ENCODE results near the gene UBL4A. TPM values are rescaled to one million over a fixed set of nuclear protein-coding genes. Genes with fewer than 3 reads are reported as not detected.

UBL4A gene
- total and polyA plus RNA-seq, 2 donors (not counting 3 experiments of a cell fraction or from before 2014, with no cell fraction given): 25.3 to 31.4 TPM

DNA sequence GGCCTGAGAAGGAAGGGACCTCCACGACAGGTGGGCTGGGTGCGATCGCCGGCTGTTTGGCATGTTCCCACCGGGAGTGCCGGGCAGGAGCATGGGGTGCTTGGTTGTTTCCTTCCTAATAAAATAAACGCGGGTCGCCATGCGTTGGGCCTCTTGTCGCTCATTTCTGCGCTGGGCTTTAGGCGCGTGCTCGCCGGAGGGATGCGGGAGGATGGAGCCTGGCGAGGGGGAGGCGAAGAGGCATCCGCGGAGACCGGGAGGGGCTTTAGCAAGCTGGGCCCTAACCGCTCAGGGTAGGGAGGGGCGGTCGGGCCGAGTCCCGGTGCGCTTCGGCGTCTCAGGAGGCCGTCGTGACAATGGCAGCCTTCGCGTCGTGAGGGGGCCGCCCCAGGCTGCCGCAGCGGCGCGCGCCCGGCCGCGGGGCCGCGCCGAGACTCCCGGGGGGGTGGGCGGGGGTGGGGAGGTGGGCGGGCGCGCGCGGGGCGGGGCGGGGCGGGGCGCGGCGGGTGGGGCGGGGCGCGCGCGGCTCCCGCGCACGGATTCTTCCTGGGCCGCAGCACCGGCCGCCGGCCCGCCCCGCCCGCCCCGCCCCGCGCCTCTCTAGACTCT is 49.9 kb downstream of the UBL4A start:
- BruUV-seq (replicated peaks): no TSS peak
- no peak for DNase-seq (ENCODE audit: low read depth, low spot score)
- Histone ChIP-seq H3K4me2 (ENCODE audit: insufficient read depth, low read length) (peak overlapping the region; percentile 24), H3K9me1 (replicated peaks; ENCODE audit: control insufficient read depth, extremely low read depth, insufficient read depth, low read length) (no peaks in the 10 kb centered on the region), H2AFZ (ENCODE audit: low read depth, low read length) (peak overlapping the region; percentile 41), H3K36me3 (ENCODE audit: control insufficient read depth in 2 of 2, extremely low read depth in 1 of 2, insufficient read depth in 2 of 2, low read length in 2 of 2) (peaks cover 6 to 37% of the 10 kb centered on the region in 2 experiments), H3K9ac (replicated peaks; ENCODE audit: extremely low read depth, insufficient read depth, low read length) (peak overlapping the region; percentile 47), H3K4me3 (replicated peaks in 1 of 3; ENCODE audit: insufficient read depth in 1 of 3, low read depth in 1 of 3, low read length in 3 of 3) (peak overlapping the region in 1 of 3 experiments; percentile 94), H3K27me3 (ENCODE audit: control insufficient read depth in 2 of 2, insufficient read depth in 2 of 2, low read length in 2 of 2) (no peaks in the 10 kb centered on the region), H3K9me3 (replicated peaks; ENCODE audit: control insufficient read depth, insufficient read depth, low read length) (no peaks in the 10 kb centered on the region), H3K79me2 (ENCODE audit: control insufficient read depth, insufficient read depth, low read length) (peaks cover 46% of the 10 kb centered on the region), H4K20me1 (replicated peaks; ENCODE audit: control insufficient read depth, extremely low read depth, insufficient read depth, low read length) (no peaks in the 10 kb centered on the region), H3K27ac (ENCODE audit: insufficient read depth, low read depth, low read length) (peak overlapping the region; percentile 55), H3K4me1 (ENCODE audit: control insufficient read depth, extremely low read depth, insufficient read depth, low read length) (peaks cover 7% of the 10 kb centered on the region)
- dilution Hi-C loops (cut with MboI; ENCODE audit: extremely low pct_ligation_motif_present, low sequenced_read_pairs): no loop called here
- ChIA-PET CTCF (interaction anchor here (1.5 kb wide), 1 partner anchor 11 kb away, joined by 4 read pairs; no protein-coding TSS in a partner anchor), POLR2A (no interaction called here)
- intact Hi-C loops (cut with micrococcal nuclease): no loop called here
- TF ChIP-seq MYC (IDR thresholded peaks at IDR 0.05; ENCODE audit: low read depth, low read length) (no peak), EZH2 (IDR thresholded peaks at IDR 0.05; ENCODE audit: borderline replicate concordance, low read depth, low read length, severe bottlenecking) (no peak), POLR2A (IDR thresholded peaks at IDR 0.05; ENCODE audit: low read depth, low read length) (no peak), FOS (IDR thresholded peaks at IDR 0.05; ENCODE audit: borderline replicate concordance, insufficient read depth, low read length) (no peak), JUN (IDR thresholded peaks at IDR 0.05; ENCODE audit: borderline replicate concordance, insufficient read depth, insufficient read length, low read depth) (no peak), POLR2AphosphoS5 (IDR thresholded peaks at IDR 0.05; ENCODE audit: insufficient read depth, low read depth, low read length) (no peak), GATA2 (IDR thresholded peaks at IDR 0.05; ENCODE audit: insufficient read depth, insufficient read length, low read depth, low read length) (no peak)
- TF ChIP-seq, protein P1, sequence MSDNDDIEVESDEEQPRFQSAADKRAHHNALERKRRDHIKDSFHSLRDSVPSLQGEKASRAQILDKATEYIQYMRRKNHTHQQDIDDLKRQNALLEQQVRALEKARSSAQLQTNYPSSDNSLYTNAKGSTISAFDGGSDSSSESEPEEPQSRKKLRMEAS (IDR thresholded peaks at IDR 0.05; ENCODE audit: insufficient read depth, insufficient read length): no peak
- TF ChIP-seq, protein P2, sequence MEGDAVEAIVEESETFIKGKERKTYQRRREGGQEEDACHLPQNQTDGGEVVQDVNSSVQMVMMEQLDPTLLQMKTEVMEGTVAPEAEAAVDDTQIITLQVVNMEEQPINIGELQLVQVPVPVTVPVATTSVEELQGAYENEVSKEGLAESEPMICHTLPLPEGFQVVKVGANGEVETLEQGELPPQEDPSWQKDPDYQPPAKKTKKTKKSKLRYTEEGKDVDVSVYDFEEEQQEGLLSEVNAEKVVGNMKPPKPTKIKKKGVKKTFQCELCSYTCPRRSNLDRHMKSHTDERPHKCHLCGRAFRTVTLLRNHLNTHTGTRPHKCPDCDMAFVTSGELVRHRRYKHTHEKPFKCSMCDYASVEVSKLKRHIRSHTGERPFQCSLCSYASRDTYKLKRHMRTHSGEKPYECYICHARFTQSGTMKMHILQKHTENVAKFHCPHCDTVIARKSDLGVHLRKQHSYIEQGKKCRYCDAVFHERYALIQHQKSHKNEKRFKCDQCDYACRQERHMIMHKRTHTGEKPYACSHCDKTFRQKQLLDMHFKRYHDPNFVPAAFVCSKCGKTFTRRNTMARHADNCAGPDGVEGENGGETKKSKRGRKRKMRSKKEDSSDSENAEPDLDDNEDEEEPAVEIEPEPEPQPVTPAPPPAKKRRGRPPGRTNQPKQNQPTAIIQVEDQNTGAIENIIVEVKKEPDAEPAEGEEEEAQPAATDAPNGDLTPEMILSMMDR (IDR thresholded peaks at IDR 0.05; ENCODE audit: extremely low read depth in 1 of 2, insufficient read depth in 1 of 2, low read depth in 1 of 2, low read length in 2 of 2): no peak
- FAIRE-seq: peak; percentile 65
